Fibroblast of skin of right quadriceps (primary cell): ENCODE measurements around the gene MOSPD3.
"Not testable (repeated sequence)": the region's sequence is repeated elsewhere in the genome, so short reads cannot be mapped to it uniquely, and the experiment has no call there.

Source experiments
- DNase-seq: peaks from one replicate; pipeline ENCODE4 v3.0.0-alpha.2; 2013

MOSPD3 gene

GRCh38 chr7:100626530-100627237 lies 14.3 kb downstream of the MOSPD3 start:
- DNase-seq: peak; percentile 84

GRCh38 chr7:100627238-100627549 lies 14.9 kb downstream of the MOSPD3 start:
- no peak for DNase-seq

- DNase-seq: no peak
Observed at GRCh38 chr7:100629117-100629716, 16.9 kb downstream of the MOSPD3 start.

GRCh38 chr7:100630066-100630465 lies 17.7 kb downstream of the MOSPD3 start:
- no peak for DNase-seq

GRCh38 chr7:100632951-100633717 lies 20.8 kb downstream of the MOSPD3 start:
- peak; percentile 23 for DNase-seq

GRCh38 chr7:100639995-100640516 lies 27.7 kb downstream of the MOSPD3 start:
- no peak for DNase-seq

GRCh38 chr7:100640517-100641440 lies 28.4 kb downstream of the MOSPD3 start:
- no peak for DNase-seq

GRCh38 chr7:100641463-100641859 lies 29.1 kb downstream of the MOSPD3 start, which contains the start of gene TFR2:
TFR2 (minus strand) TSS chr7:100641552; CDS start chr7:100641509, 43 bp downstream.
- DNase-seq: no peak

GRCh38 chr7:100641860-100642533 lies 29.7 kb downstream of the MOSPD3 start:
- no peak for DNase-seq

- no peak for DNase-seq
Observed at GRCh38 chr7:100642534-100642907, 30.2 kb downstream of the MOSPD3 start.

- no peak for DNase-seq
Observed at GRCh38 chr7:100649826-100650565, 37.7 kb downstream of the MOSPD3 start.

- no peak for DNase-seq
Observed at GRCh38 chr7:100654908-100655831, 42.8 kb downstream of the MOSPD3 start.

GRCh38 chr7:100655908-100656674 lies 43.8 kb downstream of the MOSPD3 start, which contains the start of gene ACTL6B:
ACTL6B (minus strand) TSS chr7:100656448; CDS start chr7:100656354, 94 bp downstream.
- peak; percentile 53 for DNase-seq

- not testable (repeated sequence) for DNase-seq
Observed at GRCh38 chr7:100662194-100662776, 49.9 kb downstream of the MOSPD3 start.
